Endothelial cell of umbilical vein (primary cell): Measurements from ENCODE around the gene ADAMTSL3.

Source experiments
- GATA2 ChIP-seq: IDR thresholded peaks from 2 replicates; pipeline ENCODE4 v1.7.0; 2011; ENCODE audit warnings: low read depth, mild to moderate bottlenecking, moderate library complexity, mixed read lengths, low read length; ENCODE audit not compliant: insufficient read length, insufficient read depth
- POLR2AphosphoS5 ChIP-seq: IDR thresholded peaks from 2 replicates; pipeline ENCODE4 v1.6.1; 2012; ENCODE audit warnings: low read depth, mild to moderate bottlenecking, control low read depth, low read length, moderate library complexity; ENCODE audit not compliant: insufficient read depth
- TF ChIP-seq, protein P1 (sequence below), 2 donors: IDR thresholded peaks; 1 replicate in 1 of 2; 2 replicates in 1 of 2; pipeline ENCODE4 v1.5.1; 2011; ENCODE audit warnings: low read length in 2 of 2, mild to moderate bottlenecking in 2 of 2, moderate library complexity in 2 of 2, control low read depth in 1 of 2, inconsistent platforms in 1 of 2, low read depth in 1 of 2; ENCODE audit not compliant: insufficient read depth in 1 of 2; ENCODE audit errors: extremely low read depth in 1 of 2

DNA sequence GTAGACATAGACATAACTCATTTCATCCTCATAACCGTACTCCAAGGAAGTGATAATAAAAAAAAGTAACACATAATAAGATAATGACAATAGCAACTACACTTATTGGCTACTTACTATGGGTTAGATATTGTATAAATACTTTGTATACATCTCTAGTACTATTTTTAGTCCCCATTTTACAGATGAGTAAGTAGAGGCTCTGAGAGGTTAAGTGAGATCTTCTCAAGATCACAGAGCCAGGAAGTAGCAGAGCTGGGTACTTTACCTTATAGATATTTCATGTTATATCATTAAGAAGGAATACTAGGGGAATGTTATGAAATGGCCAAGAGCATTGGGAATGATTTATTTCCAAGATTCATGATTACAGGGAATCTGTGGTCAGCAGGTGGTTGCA lies 49.4 kb upstream of the ADAMTSL3 start:
- TF ChIP-seq, protein P1, sequence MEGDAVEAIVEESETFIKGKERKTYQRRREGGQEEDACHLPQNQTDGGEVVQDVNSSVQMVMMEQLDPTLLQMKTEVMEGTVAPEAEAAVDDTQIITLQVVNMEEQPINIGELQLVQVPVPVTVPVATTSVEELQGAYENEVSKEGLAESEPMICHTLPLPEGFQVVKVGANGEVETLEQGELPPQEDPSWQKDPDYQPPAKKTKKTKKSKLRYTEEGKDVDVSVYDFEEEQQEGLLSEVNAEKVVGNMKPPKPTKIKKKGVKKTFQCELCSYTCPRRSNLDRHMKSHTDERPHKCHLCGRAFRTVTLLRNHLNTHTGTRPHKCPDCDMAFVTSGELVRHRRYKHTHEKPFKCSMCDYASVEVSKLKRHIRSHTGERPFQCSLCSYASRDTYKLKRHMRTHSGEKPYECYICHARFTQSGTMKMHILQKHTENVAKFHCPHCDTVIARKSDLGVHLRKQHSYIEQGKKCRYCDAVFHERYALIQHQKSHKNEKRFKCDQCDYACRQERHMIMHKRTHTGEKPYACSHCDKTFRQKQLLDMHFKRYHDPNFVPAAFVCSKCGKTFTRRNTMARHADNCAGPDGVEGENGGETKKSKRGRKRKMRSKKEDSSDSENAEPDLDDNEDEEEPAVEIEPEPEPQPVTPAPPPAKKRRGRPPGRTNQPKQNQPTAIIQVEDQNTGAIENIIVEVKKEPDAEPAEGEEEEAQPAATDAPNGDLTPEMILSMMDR (IDR thresholded peaks at IDR 0.05; ENCODE audit: extremely low read depth in 1 of 2, insufficient read depth in 1 of 2, low read depth in 1 of 2, low read length in 2 of 2): no peak
- TF ChIP-seq GATA2 (no peak), POLR2AphosphoS5 (no peak)
